Activated naive CD8-positive, alpha-beta T cell treated with anti-CD3 and anti-CD28 coated beads, Interleukin-2, amount 10 ng/mL, durations not matched to agents 7 days and 5 days (primary cell): ENCODE results near the gene RASA4. TPM values are rescaled to one million over a fixed set of nuclear protein-coding genes. Genes with fewer than 3 reads are reported as not detected.
"Not testable (repeated sequence)": the region's sequence is repeated elsewhere in the genome, so short reads cannot be mapped to it uniquely, and the experiment has no call there.

Experiments
- ATAC-seq: fragments of 150-1000 bp; cut with Tn5 transposase; one replicate; pipeline ENCODE4 v1.10.0; 2021; ENCODE audit warnings: low read depth, moderate library complexity
- POLR2A ChIA-PET: fragments of 350-600 bp; sonication (Branson Sonifier 250); formaldehyde crosslinking; loops from one replicate; lab custom pipeline; 2021; ENCODE audit warnings: antibody characterized with exemption; lab: Charles Lee
- DNase-seq: peaks from one replicate; pipeline ENCODE4 v3.0.0; 2021
- H3K27ac Mint-ChIP-seq: one replicate; pipeline ENCODE4 v1.8.0; 2022; ENCODE audit warnings: mild to moderate bottlenecking, mixed read lengths
- H3K27me3 Mint-ChIP-seq: one replicate; pipeline ENCODE4 v1.8.0; 2022; ENCODE audit warnings: mild to moderate bottlenecking, moderate library complexity, mixed read lengths
- H3K36me3 Mint-ChIP-seq: one replicate; pipeline ENCODE4 v1.8.0; 2021; ENCODE audit warnings: mild to moderate bottlenecking, mixed read lengths
- H3K4me1 Mint-ChIP-seq: one replicate; pipeline ENCODE4 v1.8.0; 2021; ENCODE audit warnings: mixed read lengths
- H3K4me3 Mint-ChIP-seq: one replicate; pipeline ENCODE4 v1.8.0; 2022; ENCODE audit warnings: mild to moderate bottlenecking, moderate library complexity, mixed read lengths
- H3K9me3 Mint-ChIP-seq: one replicate; pipeline ENCODE4 v1.8.0; 2021; ENCODE audit warnings: mixed read lengths
- total RNA-seq, 2 experiments: library from RNA; stranded (reverse); gene quantifications; one replicate each; pipeline ENCODE4 v1.2.3, GENCODE V29; 2021

RASA4 gene
- total RNA-seq: 10 to 100 TPM; 40.5 to 43.2 TPM

GRCh38 chr7:102616507-102617125, at the start of gene RASA4:
TSS of gene RASA4 (minus strand) at chr7:102616756. CDS start at chr7:102616689, 67 bp downstream.
- POLR2A ChIA-PET, H3K36me3 Mint-ChIP-seq, H3K4me1 Mint-ChIP-seq, H3K27me3 Mint-ChIP-seq, H3K27ac Mint-ChIP-seq, H3K9me3 Mint-ChIP-seq, H3K4me3 Mint-ChIP-seq: not testable (repeated sequence)
- DNase-seq: peak; percentile 62
- ATAC-seq: peak; percentile 98

GRCh38 chr7:102664765-102665164, 48.2 kb upstream of the RASA4 start:
- H3K27ac Mint-ChIP-seq, H3K27me3 Mint-ChIP-seq, H3K9me3 Mint-ChIP-seq, H3K36me3 Mint-ChIP-seq, H3K4me3 Mint-ChIP-seq, H3K4me1 Mint-ChIP-seq, ATAC-seq, DNase-seq, POLR2A ChIA-PET: not testable (repeated sequence)

GRCh38 chr7:102649924-102650323, 33.4 kb upstream of the RASA4 start, which contains the start of gene SPDYE2B:
TSS of gene SPDYE2B (plus strand) at chr7:102650319. CDS start at chr7:102652349, 2,030 bp downstream.
- H3K4me3 Mint-ChIP-seq, POLR2A ChIA-PET, H3K27ac Mint-ChIP-seq, H3K9me3 Mint-ChIP-seq, H3K36me3 Mint-ChIP-seq, H3K4me1 Mint-ChIP-seq, H3K27me3 Mint-ChIP-seq, ATAC-seq, DNase-seq: not testable (repeated sequence)

GRCh38 chr7:102647813-102648212, 31.3 kb upstream of the RASA4 start:
- H3K4me3 Mint-ChIP-seq, DNase-seq, H3K9me3 Mint-ChIP-seq, H3K27ac Mint-ChIP-seq, H3K27me3 Mint-ChIP-seq, H3K4me1 Mint-ChIP-seq, POLR2A ChIA-PET, ATAC-seq, H3K36me3 Mint-ChIP-seq: not testable (repeated sequence)

GRCh38 chr7:102643404-102643803, 26.8 kb upstream of the RASA4 start:
- H3K36me3 Mint-ChIP-seq, H3K4me3 Mint-ChIP-seq, H3K27me3 Mint-ChIP-seq, H3K27ac Mint-ChIP-seq, H3K4me1 Mint-ChIP-seq, ATAC-seq, POLR2A ChIA-PET, H3K9me3 Mint-ChIP-seq, DNase-seq: not testable (repeated sequence)

- POLR2A ChIA-PET, H3K27ac Mint-ChIP-seq, H3K27me3 Mint-ChIP-seq, H3K4me3 Mint-ChIP-seq, ATAC-seq, DNase-seq, H3K9me3 Mint-ChIP-seq, H3K4me1 Mint-ChIP-seq, H3K36me3 Mint-ChIP-seq: not testable (repeated sequence)
Observed at GRCh38 chr7:102642691-102643090, 26.1 kb upstream of the RASA4 start, which contains the start of gene UPK3BL1. TSS of gene UPK3BL1 (minus strand) at chr7:102642791. CDS start at chr7:102642741, 50 bp downstream.

- H3K27me3 Mint-ChIP-seq, H3K36me3 Mint-ChIP-seq, H3K27ac Mint-ChIP-seq, DNase-seq, H3K4me3 Mint-ChIP-seq, POLR2A ChIA-PET, H3K9me3 Mint-ChIP-seq, ATAC-seq, H3K4me1 Mint-ChIP-seq: not testable (repeated sequence)
Observed at GRCh38 chr7:102638848-102639247, 22.3 kb upstream of the RASA4 start.

- H3K4me3 Mint-ChIP-seq, POLR2A ChIA-PET, DNase-seq, H3K9me3 Mint-ChIP-seq, H3K4me1 Mint-ChIP-seq, H3K27me3 Mint-ChIP-seq, ATAC-seq, H3K27ac Mint-ChIP-seq, H3K36me3 Mint-ChIP-seq: not testable (repeated sequence)
Observed at GRCh38 chr7:102636956-102637355, 20.4 kb upstream of the RASA4 start.

- H3K9me3 Mint-ChIP-seq, POLR2A ChIA-PET, H3K4me3 Mint-ChIP-seq, ATAC-seq, H3K27ac Mint-ChIP-seq, H3K27me3 Mint-ChIP-seq, H3K4me1 Mint-ChIP-seq, H3K36me3 Mint-ChIP-seq, DNase-seq: not testable (repeated sequence)
Observed at GRCh38 chr7:102635354-102635753, 18.8 kb upstream of the RASA4 start.

GRCh38 chr7:102634299-102634698, 17.7 kb upstream of the RASA4 start:
- H3K27ac Mint-ChIP-seq, H3K4me3 Mint-ChIP-seq, POLR2A ChIA-PET, ATAC-seq, H3K4me1 Mint-ChIP-seq, H3K9me3 Mint-ChIP-seq, H3K27me3 Mint-ChIP-seq, H3K36me3 Mint-ChIP-seq, DNase-seq: not testable (repeated sequence)

- POLR2A ChIA-PET, H3K36me3 Mint-ChIP-seq, H3K4me3 Mint-ChIP-seq, ATAC-seq, DNase-seq, H3K27ac Mint-ChIP-seq, H3K27me3 Mint-ChIP-seq, H3K9me3 Mint-ChIP-seq, H3K4me1 Mint-ChIP-seq: not testable (repeated sequence)
Observed at GRCh38 chr7:102630622-102631021, 14.1 kb upstream of the RASA4 start.

GRCh38 chr7:102627271-102627904, 10.8 kb upstream of the RASA4 start:
- H3K27ac Mint-ChIP-seq, ATAC-seq: not testable (repeated sequence)

GRCh38 chr7:102618122-102618521, 1.6 kb upstream of the RASA4 start:
- H3K4me1 Mint-ChIP-seq, POLR2A ChIA-PET, H3K4me3 Mint-ChIP-seq, ATAC-seq, DNase-seq, H3K36me3 Mint-ChIP-seq, H3K9me3 Mint-ChIP-seq, H3K27me3 Mint-ChIP-seq, H3K27ac Mint-ChIP-seq: not testable (repeated sequence)

More at GRCh38 chr7:102627271-102627904, 10.8 kb upstream of the RASA4 start:
- H3K27me3 Mint-ChIP-seq, H3K4me3 Mint-ChIP-seq, H3K9me3 Mint-ChIP-seq, POLR2A ChIA-PET, H3K4me1 Mint-ChIP-seq, H3K36me3 Mint-ChIP-seq, DNase-seq: not testable (repeated sequence)

GRCh38 chr7:102615930-102616329, 626 bp downstream of the RASA4 start:
- H3K36me3 Mint-ChIP-seq, POLR2A ChIA-PET, DNase-seq, H3K27me3 Mint-ChIP-seq, ATAC-seq, H3K27ac Mint-ChIP-seq, H3K9me3 Mint-ChIP-seq, H3K4me3 Mint-ChIP-seq, H3K4me1 Mint-ChIP-seq: not testable (repeated sequence)
